K562 (cell line): ENCODE results near the gene MEOX2. TPM values are rescaled to one million over a fixed set of nuclear protein-coding genes. Genes with fewer than 3 reads are reported as not detected.

Source experiments
- ATAC-seq: fragments of 200-7000 bp; cut with Tn5 transposase; 3 replicates; pipeline ENCODE4 v1.9.1; 2020; ENCODE audit warnings: moderate library complexity
- BruUV-seq: library from RNA; stranded (reverse); fragments of 400-500 nt; replicated peaks from 2 replicates; lab custom pipeline; 2021; lab: Mats Ljungman, UMichigan
- CTCF ChIA-PET: fragments of 300-600 bp; formaldehyde crosslinking; extraction: SDS; loops from one replicate; lab custom pipeline; 2021; ENCODE audit warnings: low intra/inter-chr PET ratio; lab: Yijun Ruan, JAX
- POLR2A ChIA-PET: fragments of 300-600, 350-650 bp; sonication (Branson Sonifier 250); formaldehyde crosslinking; extraction: SDS; loops from one replicate; lab custom pipeline; 2021; ENCODE audit warnings: antibody characterized with exemption, inconsistent platforms; lab: Yijun Ruan, JAX
- DNase-seq, 4 experiments: peaks; one replicate each; pipeline versions ENCODE4 v3.0.0 to v3.0.0-alpha.2; 2011 to 2018; ENCODE audit warnings: low spot score in 3 of 4, mixed read lengths in 3 of 4; ENCODE audit errors: extremely low read depth in 1 of 4
- FAIRE-seq: peaks from 2 replicates; lab custom pipeline; 2011; peaks lifted over from hg19 to GRCh38; lab: Jason Lieb, UNC
- H2AFZ ChIP-seq: 2 replicates; pipeline ENCODE4 v1.6.0; 2011; ENCODE audit warnings: low read depth, low read length, control low read depth, inconsistent platforms
- H3K27ac ChIP-seq: fragments of 200-600 bp; 3 replicates; pipeline ENCODE4 v1.8.0; 2011; ENCODE audit warnings: low read depth, mild to moderate bottlenecking, control low read depth, inconsistent platforms, low read length, moderate library complexity, mixed read lengths; ENCODE audit errors: extremely low read depth
- H3K27me3 ChIP-seq, 2 experiments: fragments of 300-600 bp in 1 of 2; 2 replicates in 1 of 2; 3 replicates in 1 of 2; pipeline versions ENCODE4 v1.6.0 to v1.8.0; 2011; ENCODE audit warnings: inconsistent platforms in 2 of 2, low read length in 2 of 2, mild to moderate bottlenecking in 1 of 2, mixed read lengths in 1 of 2, moderate library complexity in 1 of 2; ENCODE audit not compliant: control insufficient read depth in 2 of 2, insufficient read depth in 2 of 2
- H3K36me3 ChIP-seq: fragments of 300-600 bp; 3 replicates; pipeline ENCODE4 v1.8.0; 2011; ENCODE audit warnings: mild to moderate bottlenecking, low read length, inconsistent platforms; ENCODE audit not compliant: control insufficient read depth, insufficient read depth
- H3K4me1 ChIP-seq, 2 experiments: fragments of 200-600 bp in 1 of 2; replicated peaks in 1 of 2; 2 replicates in 1 of 2; 3 replicates in 1 of 2; pipeline versions ENCODE4 v1.5.1 to v1.8.0; 2011; ENCODE audit warnings: inconsistent platforms in 2 of 2, low read length in 2 of 2, mild to moderate bottlenecking in 1 of 2, mixed read lengths in 1 of 2, moderate library complexity in 1 of 2; ENCODE audit not compliant: control insufficient read depth in 2 of 2, insufficient read depth in 2 of 2
- H3K4me2 ChIP-seq: 2 replicates; pipeline ENCODE4 v1.6.1; 2011; ENCODE audit warnings: low read length, control low read depth, inconsistent platforms, mixed read lengths; ENCODE audit not compliant: insufficient read depth
- H3K4me3 ChIP-seq: fragments of 200-600 bp; sonication (generic), shearing (Covaris generic); 2 replicates; pipeline ENCODE4 v1.5.1; 2016; ENCODE audit warnings: control low read depth, inconsistent platforms
- H3K79me2 ChIP-seq: fragments of 200-600 bp; 3 replicates; pipeline ENCODE4 v1.8.0; 2011; ENCODE audit warnings: low read length, inconsistent platforms; ENCODE audit not compliant: control insufficient read depth, insufficient read depth
- H3K9ac ChIP-seq, 2 experiments: 2 replicates each; pipeline versions ENCODE4 v1.6.0 to v1.6.1; 2011; ENCODE audit warnings: low read depth in 2 of 2, low read length in 2 of 2, control low read depth in 1 of 2, inconsistent platforms in 1 of 2, mild to moderate bottlenecking in 1 of 2, mixed read lengths in 1 of 2; ENCODE audit not compliant: insufficient read depth in 1 of 2
- H3K9me1 ChIP-seq: one replicate; pipeline ENCODE4 v1.6.0; 2011; ENCODE audit warnings: inconsistent platforms, mild to moderate bottlenecking, low read length, moderate library complexity; ENCODE audit not compliant: control insufficient read depth, insufficient read depth
- H3K9me3 ChIP-seq: replicated peaks from 2 replicates; pipeline ENCODE4 v1.5.1; 2011; ENCODE audit warnings: low read depth, low read length, inconsistent platforms; ENCODE audit not compliant: control insufficient read depth, insufficient read depth
- H4K20me1 ChIP-seq: replicated peaks from 2 replicates; pipeline ENCODE4 v1.6.1; 2011; ENCODE audit warnings: low read length, inconsistent platforms, mixed read lengths; ENCODE audit not compliant: control insufficient read depth, insufficient read depth
- E2F5 ChIP-seq: sonication (generic); formaldehyde crosslinking; IDR thresholded peaks from 2 replicates; pipeline ENCODE4 v1.8.0; 2022; ENCODE audit warnings: mild to moderate bottlenecking, missing genetic modification reagents
- FOXP4 ChIP-seq: sonication (generic); formaldehyde crosslinking; IDR thresholded peaks from 2 replicates; pipeline ENCODE4 v1.8.0; 2022; ENCODE audit warnings: mild to moderate bottlenecking, missing genetic modification reagents, borderline replicate concordance
- MTF1 ChIP-seq: fragments of 250-450 bp; sonication (Bioruptor Pico); IDR thresholded peaks from 2 replicates; pipeline ENCODE4 v1.9.0; 2021; ENCODE audit warnings: moderate library complexity, mild to moderate bottlenecking, inconsistent platforms, borderline replicate concordance
- PRDM10 ChIP-seq: fragments of 450-650 bp; IDR thresholded peaks from 2 replicates; pipeline ENCODE4 v1.6.1; 2018; ENCODE audit not compliant: partially characterized antibody
- RFX7 ChIP-seq: fragments of 250-450 bp; sonication (Bioruptor Pico); IDR thresholded peaks from 2 replicates; pipeline ENCODE4 v1.5.1; 2021; ENCODE audit warnings: mild to moderate bottlenecking
- SMARCC2 ChIP-seq: fragments of 450-650 bp; IDR thresholded peaks from 2 replicates; pipeline ENCODE4 v1.6.1; 2017; ENCODE audit warnings: antibody characterized with exemption, moderate library complexity, mild to moderate bottlenecking, low read depth
- WGBS: fragments of 100-300 bp; shearing (Covaris generic); methylation state at CpG from one replicate; pipeline ENCODE4 v1.1.6; 2016; ENCODE audit warnings: low coverage, mixed read lengths; ENCODE audit not compliant: insufficient coverage; ENCODE audit errors: missing lambda C conversion rate; 5-methylcytosine and 5-hydroxymethylcytosine counted together
- in situ Hi-C: fragments of 300-500 bp; cut with MboI; formaldehyde crosslinking; loops from 4 replicates; pipeline ENCODE4 v1.15.0; 2018; ENCODE audit warnings: inconsistent platforms, mixed read lengths
- intact Hi-C: fragments of 100-400 bp; cut with micrococcal nuclease; formaldehyde crosslinking; loops from 2 replicates; pipeline ENCODE4 v1.14.2; 2022
- polyA plus RNA-seq, 8 experiments: library from polyadenylated mRNA; depleted of rRNA in 4 of 8; stranded (reverse) in 5 of 8; unstranded in 3 of 8; fragments of >200 nt; fragmentation: Nextera tagmentation in 2 of 8; fragmentation: Illumina TruSeq in 1 of 8; extraction: Ambion mirVana in 2 of 8; extraction: Trizol in 1 of 8; gene quantifications; 2 replicates each; pipeline versions ENCODE4 v1.2.1 to v1.2.3, GENCODE V29; 2011 to 2014; ENCODE audit warnings: inconsistent platforms in 1 of 8, missing spikeins in 1 of 8
- total RNA-seq, 7 experiments: library from RNA; depleted of rRNA in 6 of 7; stranded (reverse); fragments of >200 nt in 6 of 7; fragmentation: Illumina TruSeq in 2 of 7; extraction: Trizol in 2 of 7; gene quantifications; 2 replicates each; pipeline versions ENCODE4 v1.2.1 to v1.2.3, GENCODE V29; 2011 to 2021; ENCODE audit warnings: low replicate concordance in 1 of 7

Gene MEOX2
- total and polyA plus RNA-seq, 9 of the 15 experiments (the other 6 are each of a cell fraction or from before 2014, with no cell fraction given), result not detected

GRCh38 chr7:15715435-15715834 is 29.0 kb upstream of the MEOX2 start (continued):
- TF ChIP-seq PRDM10 (no peak), E2F5 (no peak), FOXP4 (no peak)

GRCh38 chr7:15709978-15710377 is 23.5 kb upstream of the MEOX2 start:
- no peak overlapping the region for H3K4me3 ChIP-seq
- no TSS peak for BruUV-seq
- ChIA-PET POLR2A (no interaction called here), CTCF (no interaction called here)
- H3K4me2 ChIP-seq, result no peak overlapping the region
- no peak overlapping the region for H3K9ac ChIP-seq
- no peaks in the 10 kb centered on the region for H3K9me3 ChIP-seq
- no peak for ATAC-seq
- 0% methylated on average over 3 of the region's 3 CpGs for WGBS
- intact Hi-C loops, result no loop called here
- no peaks in the 10 kb centered on the region for H3K4me1 ChIP-seq
- no peaks in the 10 kb centered on the region for H4K20me1 ChIP-seq
- H2AFZ ChIP-seq, result no peak overlapping the region
- no peak for TF ChIP-seq SMARCC2
- no peak for TF ChIP-seq RFX7 (CRISPR knock-in tag)
- TF ChIP-seq MTF1, result no peak
- no peak overlapping the region for H3K27ac ChIP-seq
- no peak for DNase-seq
- FAIRE-seq, result no peak
- no peaks in the 10 kb centered on the region for H3K27me3 ChIP-seq
- in situ Hi-C loops, result no loop called here
- H3K36me3 ChIP-seq, result no peaks in the 10 kb centered on the region
- H3K9me1 ChIP-seq, result no peaks in the 10 kb centered on the region
- H3K79me2 ChIP-seq, result no peaks in the 10 kb centered on the region
